ENCODE measurements around the gene TTC31.
A peak's percentile ranks its signal among the peaks of the same experiment; 100 is the strongest.

The TTC31 gene

GRCh38 chr2:74505448-74506246 lies 22.8 kb downstream of the TTC31 start:
- no peak for DNase-seq (ENCODE audit: low read depth)

GRCh38 chr2:74507145-74507925 lies 24.5 kb downstream of the TTC31 start, which contains the start of gene PCGF1:
PCGF1 (minus strand) TSS chr2:74507695; CDS start chr2:74507668, 27 bp downstream.
- peak; percentile 96 for DNase-seq (ENCODE audit: low read depth)

GRCh38 chr2:74507926-74508520 lies 25.1 kb downstream of the TTC31 start:
- peak; percentile 57 for DNase-seq (ENCODE audit: low read depth)

- no peak for DNase-seq (ENCODE audit: low read depth)
Measured at GRCh38 chr2:74510272-74510671, 27.4 kb downstream of the TTC31 start.

- no peak for DNase-seq (ENCODE audit: low read depth)
Measured at GRCh38 chr2:74511104-74511989, 28.5 kb downstream of the TTC31 start.

- no peak for DNase-seq (ENCODE audit: low read depth)
Measured at GRCh38 chr2:74512744-74513604, 30.1 kb downstream of the TTC31 start.

GRCh38 chr2:74513605-74514367 lies 30.9 kb downstream of the TTC31 start:
- no peak for DNase-seq (ENCODE audit: low read depth)

- DNase-seq (ENCODE audit: low read depth), result no peak
Measured at GRCh38 chr2:74514368-74515270, 31.7 kb downstream of the TTC31 start, which contains the start of gene TLX2. TLX2 (plus strand) TSS chr2:74514450; CDS start chr2:74514807, 357 bp downstream.

GRCh38 chr2:74515271-74515980 lies 32.5 kb downstream of the TTC31 start:
- no peak for DNase-seq (ENCODE audit: low read depth)

- no peak for DNase-seq (ENCODE audit: low read depth)
Measured at GRCh38 chr2:74515981-74516633, 33.2 kb downstream of the TTC31 start.

GRCh38 chr2:74516650-74517049 lies 33.8 kb downstream of the TTC31 start:
- no peak for DNase-seq (ENCODE audit: low read depth)

GRCh38 chr2:74522516-74522915 lies 39.6 kb downstream of the TTC31 start:
- no peak for DNase-seq (ENCODE audit: low read depth)

GRCh38 chr2:74524005-74524404 lies 41.1 kb downstream of the TTC31 start:
- no peak for DNase-seq (ENCODE audit: low read depth)

GRCh38 chr2:74524955-74525716 lies 42.3 kb downstream of the TTC31 start:
- no peak for DNase-seq (ENCODE audit: low read depth)

- no peak for DNase-seq (ENCODE audit: low read depth)
Measured at GRCh38 chr2:74525717-74526648, 43.1 kb downstream of the TTC31 start, which contains the start of gene DQX1. DQX1 (minus strand) TSS chr2:74526231; CDS start chr2:74525729, 502 bp downstream.
